Stimulated activated CD8-positive, alpha-beta memory T cell treated with anti-CD3 and anti-CD28 coated beads, Interleukin-4, amount 100 ng/mL, for 48 hours (primary cell): ENCODE results near the gene ABCG2.
"Not testable (repeated sequence)": the region's sequence is repeated elsewhere in the genome, so short reads cannot be mapped to it uniquely, and the experiment has no call there.

ENCODE experiments used
- DNase-seq: peaks from one replicate; pipeline ENCODE4 v3.0.0-alpha.2; 2020

The ABCG2 gene

GRCh38 chr4:88163336-88163735, 4.9 kb upstream of the ABCG2 start:
- no peak for DNase-seq

GRCh38 chr4:88162626-88163025, 4.2 kb upstream of the ABCG2 start:
- DNase-seq, result no peak

GRCh38 chr4:88159229-88159725, 838 bp upstream of the ABCG2 start:
- DNase-seq, result no peak

GRCh38 chr4:88158038-88158488, 376 bp downstream of the ABCG2 start:
- no peak for DNase-seq

- not testable (repeated sequence) for DNase-seq
Measured at GRCh38 chr4:88152331-88152730, 6.1 kb downstream of the ABCG2 start.

GRCh38 chr4:88148560-88148959, 9.9 kb downstream of the ABCG2 start:
- no peak for DNase-seq

GRCh38 chr4:88147799-88148217, 10.6 kb downstream of the ABCG2 start:
- DNase-seq, result no peak

GRCh38 chr4:88146891-88147290, 11.5 kb downstream of the ABCG2 start:
- no peak for DNase-seq

GRCh38 chr4:88144866-88145300, 13.6 kb downstream of the ABCG2 start:
- no peak for DNase-seq

GRCh38 chr4:88144048-88144447, 14.4 kb downstream of the ABCG2 start:
- no peak for DNase-seq

- DNase-seq, result no peak
Measured at GRCh38 chr4:88143504-88143903, 14.9 kb downstream of the ABCG2 start.

GRCh38 chr4:88138561-88138960, 19.9 kb downstream of the ABCG2 start:
- DNase-seq, result no peak

- DNase-seq, result no peak
Measured at GRCh38 chr4:88137112-88137511, 21.3 kb downstream of the ABCG2 start.

GRCh38 chr4:88136249-88136648, 22.2 kb downstream of the ABCG2 start:
- no peak for DNase-seq

- DNase-seq, result no peak
Measured at GRCh38 chr4:88135356-88135663, 23.1 kb downstream of the ABCG2 start.

- DNase-seq, result no peak
Measured at GRCh38 chr4:88134536-88135355, 23.7 kb downstream of the ABCG2 start.

- no peak for DNase-seq
Measured at GRCh38 chr4:88134111-88134510, 24.3 kb downstream of the ABCG2 start.

GRCh38 chr4:88130544-88131305, 27.7 kb downstream of the ABCG2 start:
- no peak for DNase-seq

- DNase-seq, result no peak
Measured at GRCh38 chr4:88130003-88130402, 28.4 kb downstream of the ABCG2 start.

GRCh38 chr4:88122260-88122659, 36.2 kb downstream of the ABCG2 start:
- DNase-seq, result not testable (repeated sequence)

GRCh38 chr4:88119943-88120342, 38.5 kb downstream of the ABCG2 start:
- no peak for DNase-seq

GRCh38 chr4:88115587-88115986, 42.9 kb downstream of the ABCG2 start:
- no peak for DNase-seq

GRCh38 chr4:88112856-88113255, 45.6 kb downstream of the ABCG2 start:
- DNase-seq, result no peak

GRCh38 chr4:88110826-88111225, 47.6 kb downstream of the ABCG2 start:
- no peak for DNase-seq
